ENCODE data around the gene REC8. TPM values are rescaled to one million over a fixed set of nuclear protein-coding genes. Genes with fewer than 3 reads are reported as not detected.
"Not testable (repeated sequence)": the region's sequence is repeated elsewhere in the genome, so short reads cannot be mapped to it uniquely, and the experiment has no call there.

Gene REC8
- total RNA-seq, 1 donor from 2014 or later, result 1.6 TPM

DNA sequence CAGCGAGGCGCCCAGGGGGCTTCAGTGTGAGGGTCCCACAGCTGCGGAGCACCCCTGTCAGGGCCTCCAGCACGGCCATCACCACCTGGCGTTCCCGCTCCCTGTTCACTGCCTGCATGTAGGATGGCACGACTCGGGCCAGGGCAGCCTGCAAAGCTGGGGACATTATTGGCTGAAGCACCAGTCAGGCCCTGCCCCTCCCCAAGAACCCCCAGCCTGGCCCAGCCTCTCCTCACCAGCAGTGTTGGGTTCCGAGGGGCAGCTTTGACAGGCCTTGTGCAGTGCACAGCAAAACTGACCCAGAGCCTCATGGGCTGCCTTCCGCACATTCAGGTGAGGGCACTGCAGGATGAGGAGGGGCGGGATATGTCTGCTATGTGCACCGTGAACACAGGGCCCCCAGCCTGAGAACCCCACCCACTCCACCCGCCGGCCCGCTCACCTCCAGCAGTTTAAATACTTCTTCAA lies 11.2 kb downstream of the REC8 start:
- no peak for DNase-seq (ENCODE audit: low read depth)

DNA sequence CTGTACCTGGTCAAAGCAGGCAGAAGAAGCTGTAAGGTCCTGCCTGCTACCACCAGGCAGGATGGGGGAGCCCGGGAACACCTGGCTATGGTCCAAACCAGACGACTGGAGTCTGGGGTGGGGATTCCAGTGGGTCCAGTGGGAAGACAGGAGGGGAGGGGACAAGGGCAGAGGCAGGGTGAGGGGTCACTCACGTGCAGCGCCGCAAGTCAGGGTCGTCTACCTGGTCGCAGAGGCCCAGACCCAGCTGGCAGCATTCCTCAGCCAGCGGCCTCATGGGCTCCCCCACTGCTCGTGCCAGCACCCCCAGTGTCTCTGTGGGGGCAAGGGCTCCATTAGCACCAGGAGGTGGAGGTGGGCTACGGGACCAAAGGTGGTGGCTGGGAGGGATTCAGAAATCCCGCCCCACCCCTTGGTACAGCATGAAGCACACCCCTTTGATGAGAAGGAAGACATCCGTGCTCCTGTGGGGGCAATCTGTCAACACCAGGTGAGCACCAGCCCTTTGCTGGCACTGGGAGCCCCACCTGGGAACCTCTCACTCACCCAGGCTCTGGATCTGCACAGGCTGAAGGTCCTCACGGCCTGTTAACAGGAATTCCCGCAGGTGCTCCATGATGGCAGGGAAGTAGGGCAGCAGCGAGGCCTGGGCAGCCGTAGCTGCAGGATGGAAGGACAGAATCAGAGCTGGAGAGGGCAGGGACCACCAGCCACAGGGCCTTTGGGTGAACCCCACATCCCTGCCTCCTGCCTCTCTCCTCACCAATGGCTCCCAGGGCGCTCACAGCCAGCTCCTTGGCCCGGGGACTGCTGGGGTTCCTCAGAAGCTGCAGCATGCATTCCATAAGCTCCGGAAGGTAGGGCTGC lies 12.5 kb downstream of the REC8 start:
- no peak for DNase-seq (ENCODE audit: low read depth)

DNA sequence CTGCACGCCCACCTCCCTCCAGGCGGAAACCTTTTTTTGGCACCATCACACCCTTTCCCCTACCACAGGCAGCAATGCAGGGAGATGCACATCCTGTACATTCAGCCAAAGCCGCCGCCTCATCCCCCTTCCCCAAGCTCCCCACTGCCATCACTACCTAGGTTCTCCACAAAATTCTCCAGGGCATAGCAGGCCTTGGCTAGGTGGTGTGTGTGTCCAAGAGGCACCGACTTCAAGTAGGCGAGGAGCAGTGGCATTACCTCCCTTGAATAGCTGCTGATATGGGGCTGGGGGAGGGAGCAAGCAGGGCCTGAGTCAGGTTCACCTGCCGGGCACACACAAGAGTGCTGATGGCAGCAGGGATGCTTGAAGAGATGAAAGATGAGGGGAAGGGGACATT lies 13.1 kb downstream of the REC8 start:
- DNase-seq (ENCODE audit: low read depth), result no peak

DNA sequence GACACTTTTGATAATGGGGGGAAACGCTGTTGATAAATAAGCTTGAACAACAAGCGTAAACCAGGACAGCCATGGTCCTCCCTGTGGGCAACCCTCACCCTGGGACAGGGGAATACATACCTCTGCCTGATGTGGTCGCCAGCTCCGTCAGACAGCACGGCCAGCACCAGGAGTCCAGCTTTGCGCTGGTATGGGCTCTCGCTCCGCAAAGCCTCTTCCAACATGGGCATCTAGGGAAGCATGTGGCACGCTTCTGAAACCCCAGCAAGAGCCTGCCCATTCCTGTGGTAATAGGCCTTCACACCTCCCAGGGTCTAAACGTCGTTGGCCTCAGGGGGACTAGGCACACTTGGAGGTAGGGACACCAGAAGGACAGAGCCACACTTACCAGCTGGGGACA lies 13.9 kb downstream of the REC8 start:
- DNase-seq (ENCODE audit: low read depth), result no peak

DNA sequence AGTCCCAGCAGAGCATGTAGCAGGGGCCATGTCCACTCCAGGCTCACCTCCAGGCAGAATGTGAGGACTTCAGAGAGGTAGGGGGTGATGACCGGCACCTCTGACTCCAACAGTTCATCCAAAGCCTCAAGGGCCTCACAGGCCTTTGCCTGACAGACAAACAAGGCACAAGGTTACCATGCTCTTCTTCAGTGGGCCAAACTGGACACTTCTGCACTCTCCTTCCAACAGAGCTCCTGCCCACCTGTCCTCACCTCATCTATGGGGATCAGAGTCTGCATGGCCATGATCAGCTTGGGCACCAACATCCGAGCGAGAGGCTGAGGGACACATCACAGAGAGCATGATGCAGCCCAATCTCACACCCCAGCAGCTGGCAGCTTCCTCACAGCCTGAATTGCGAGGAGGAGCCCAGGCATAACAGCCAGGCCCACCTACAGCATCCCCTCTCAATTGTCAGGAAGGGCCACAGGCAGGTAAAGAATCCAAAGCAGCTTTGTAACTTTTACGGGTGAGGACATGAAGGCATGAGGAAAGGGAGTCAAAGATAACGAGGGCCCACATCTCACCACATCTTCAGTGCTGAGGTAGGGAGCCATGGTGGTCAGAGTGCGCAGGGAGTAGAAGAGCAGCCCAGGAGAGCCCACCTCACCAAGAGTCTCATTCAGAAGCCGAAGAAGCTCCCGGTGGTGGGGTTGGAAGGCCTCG lies 15.1 kb downstream of the REC8 start:
- DNase-seq (ENCODE audit: low read depth), result no peak

DNA sequence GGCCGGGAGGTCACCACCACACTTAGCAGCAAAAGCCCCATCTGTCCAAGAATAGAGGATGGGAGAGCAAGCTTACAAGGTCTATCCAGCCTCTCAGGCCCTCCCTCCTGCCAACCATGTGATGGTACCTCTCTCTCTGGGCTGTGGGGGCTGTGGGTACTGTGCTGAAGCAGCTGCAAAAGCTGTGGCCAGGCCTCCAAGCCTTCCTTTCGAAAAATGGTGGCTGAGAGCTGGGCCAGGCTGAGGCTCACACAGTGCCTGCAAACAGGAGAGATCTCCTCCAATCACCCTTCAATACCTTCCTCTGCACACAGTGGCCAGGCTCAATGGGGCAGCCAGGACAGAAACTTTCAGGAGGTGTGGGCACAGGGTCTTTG lies 15.6 kb downstream of the REC8 start:
- DNase-seq (ENCODE audit: low read depth), result peak; percentile 75

DNA sequence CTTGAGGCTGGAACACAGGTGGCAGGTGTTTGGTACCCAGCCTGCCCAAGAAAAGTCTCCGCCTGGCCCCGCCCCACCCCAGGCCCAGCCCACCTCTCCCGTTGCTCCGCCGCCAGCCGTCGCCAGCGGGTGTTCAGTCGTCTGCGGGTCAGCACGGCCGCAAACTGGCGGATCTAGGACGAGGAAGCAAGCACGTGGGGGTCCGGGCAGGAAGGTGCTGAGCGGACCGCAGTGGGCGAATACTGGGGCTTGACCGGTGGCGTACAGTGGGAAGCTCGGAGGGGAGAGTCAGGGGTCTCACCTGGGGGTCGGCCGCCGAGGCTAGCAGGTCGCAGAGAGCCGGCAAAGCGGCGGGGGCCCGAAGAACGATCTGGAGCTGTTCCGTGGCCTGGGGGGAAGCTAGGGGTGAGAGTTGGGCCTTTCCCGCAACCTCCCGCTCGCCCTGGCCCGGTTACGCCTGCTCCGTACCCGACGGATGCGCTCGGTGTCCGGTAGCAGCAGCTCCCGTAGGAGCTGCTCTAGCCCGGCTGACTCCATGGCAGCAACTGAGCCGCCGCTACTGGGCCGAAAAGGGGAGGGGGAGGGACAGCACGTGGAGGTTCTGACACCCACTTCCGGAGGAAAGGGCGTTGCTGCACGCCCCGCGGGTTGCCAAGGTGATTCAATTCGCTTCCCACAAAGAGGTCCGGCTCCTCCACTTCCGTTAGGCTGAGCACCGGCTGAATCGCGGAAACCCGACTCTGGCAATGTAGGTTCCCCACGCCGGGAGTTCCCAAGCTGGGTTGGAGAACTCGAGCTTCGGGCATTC lies 16.6 kb downstream of the REC8 start, which contains the start of gene IPO4:
TSS of gene IPO4 (minus strand) at position 566 of the 808 bp plus-strand sequence. CDS start at position 537, 29 bp downstream.
- peak; percentile 98 for DNase-seq (ENCODE audit: low read depth)

DNA sequence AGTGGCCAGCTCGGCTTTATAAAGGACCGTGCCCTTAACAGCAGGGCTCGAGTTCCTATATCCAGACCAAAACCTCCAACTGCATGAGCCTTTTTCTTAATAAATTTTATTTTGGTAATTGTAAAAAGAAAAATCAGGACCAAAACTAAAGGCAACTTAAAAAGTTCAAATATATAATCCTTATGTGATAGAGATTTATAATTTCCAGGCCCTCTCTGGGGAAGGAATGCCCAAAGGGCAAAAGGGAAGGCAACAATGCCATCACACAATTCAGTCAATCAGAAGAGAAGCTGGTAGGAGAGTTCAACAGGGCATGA lies 17.1 kb downstream of the REC8 start:
- no peak for DNase-seq (ENCODE audit: low read depth)

DNA sequence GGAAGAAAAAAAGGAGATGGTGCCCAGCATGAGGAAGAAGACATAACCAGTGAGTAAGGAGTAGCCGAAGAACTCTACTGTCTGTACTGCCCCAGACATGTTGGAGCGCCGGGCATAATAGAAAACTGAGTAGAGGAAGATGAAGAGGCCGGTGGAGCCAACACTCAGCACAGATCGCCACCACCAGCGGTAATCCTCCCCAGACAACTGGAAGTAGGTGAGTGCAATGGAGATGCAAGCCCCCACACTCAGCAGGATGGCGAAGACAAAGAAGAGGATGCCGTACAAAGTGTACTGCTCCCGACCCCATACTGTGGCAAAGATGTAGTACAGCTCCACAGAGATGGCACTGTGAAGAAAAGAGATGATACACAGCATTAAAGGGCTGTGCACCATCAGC lies 17.6 kb downstream of the REC8 start:
- no peak for DNase-seq (ENCODE audit: low read depth)

DNA sequence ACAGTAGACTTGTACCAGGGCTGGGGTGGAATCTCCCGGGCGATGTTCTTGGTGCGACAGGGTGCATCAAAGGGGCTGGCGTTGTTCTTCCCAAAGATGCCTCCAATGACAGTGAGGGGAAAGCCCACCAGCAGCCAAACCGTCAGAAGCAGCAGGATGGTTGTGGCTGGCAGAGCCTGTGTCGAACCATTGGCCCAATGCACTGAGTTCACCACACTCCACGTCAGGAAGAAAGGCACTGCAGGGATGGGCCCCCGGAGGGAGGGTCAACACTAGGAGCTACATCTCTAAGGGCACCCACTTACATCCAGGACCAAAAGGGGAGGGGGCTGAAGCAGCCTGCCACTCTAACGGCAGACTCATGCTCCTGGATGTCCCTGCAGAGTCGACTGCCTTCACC lies 18.5 kb downstream of the REC8 start:
- no peak for DNase-seq (ENCODE audit: low read depth)

DNA sequence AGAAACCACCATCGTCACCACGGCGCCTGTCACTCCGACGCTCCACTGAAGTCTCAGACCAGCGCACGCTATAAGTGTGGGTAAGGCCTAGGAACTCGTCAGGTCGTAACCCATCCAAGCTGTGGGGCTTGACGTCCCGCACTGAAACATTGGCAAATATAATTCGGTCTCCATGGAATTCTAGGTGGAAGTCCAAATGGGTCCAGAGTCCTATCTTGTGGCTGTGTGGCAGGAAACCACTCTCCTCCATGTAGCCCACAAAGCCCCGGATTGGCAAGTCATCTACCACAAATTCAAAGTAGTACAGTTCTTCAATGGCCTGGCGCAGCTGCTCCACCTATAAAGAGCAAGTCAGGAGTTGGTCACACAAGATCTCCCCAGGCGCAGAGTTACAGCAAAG lies 21.1 kb downstream of the REC8 start:
- peak; percentile 32 for DNase-seq (ENCODE audit: low read depth)

DNA sequence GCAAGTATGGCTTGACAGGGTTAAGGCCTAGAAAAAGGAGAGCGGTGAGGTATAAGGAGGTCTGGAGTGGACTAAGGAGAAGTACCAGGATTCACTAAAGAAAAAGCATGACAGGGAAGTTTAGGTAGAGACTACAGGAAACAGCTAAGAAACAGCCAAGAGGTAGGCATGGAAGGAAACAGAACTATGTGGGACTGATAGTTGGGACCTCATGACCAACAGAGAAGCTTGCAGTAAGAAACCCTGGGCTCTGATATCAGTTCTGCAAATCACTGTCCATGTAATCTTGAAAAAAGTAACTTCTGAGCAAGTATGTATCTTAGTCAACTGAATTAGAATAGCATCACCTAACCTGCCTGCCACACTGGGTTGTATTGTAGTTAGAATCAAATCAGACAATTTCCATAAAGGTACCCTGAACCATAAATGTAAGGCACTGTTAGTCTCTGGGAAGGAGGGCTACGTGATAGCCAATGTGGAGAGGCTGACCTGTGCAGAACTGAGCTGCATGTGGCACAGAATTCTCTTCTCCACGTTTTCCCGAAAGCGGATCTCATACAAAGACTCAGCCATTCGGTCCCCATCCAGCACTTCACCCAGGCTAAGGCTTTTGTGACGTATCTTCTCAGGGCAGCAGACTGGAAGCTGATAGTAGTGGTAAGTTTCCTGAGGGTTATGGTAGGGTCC lies 22.4 kb downstream of the REC8 start:
- no peak for DNase-seq (ENCODE audit: low read depth)

DNA sequence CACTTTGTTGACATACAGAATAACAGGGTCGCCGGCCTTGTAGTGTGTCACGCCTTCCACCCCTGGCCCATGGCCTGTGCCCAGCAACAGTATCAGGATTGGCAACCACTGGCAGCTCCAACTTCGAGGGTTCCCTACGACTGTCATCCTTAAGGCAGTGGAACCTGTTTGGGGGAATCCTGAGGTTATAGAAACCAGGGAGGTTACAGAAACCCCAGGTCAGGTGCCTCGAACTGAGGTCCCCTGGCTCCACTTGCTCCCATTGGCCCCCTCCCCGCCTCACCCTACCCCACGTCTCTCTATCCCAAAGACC lies 22.9 kb downstream of the REC8 start:
- DNase-seq (ENCODE audit: low read depth), result no peak

DNA sequence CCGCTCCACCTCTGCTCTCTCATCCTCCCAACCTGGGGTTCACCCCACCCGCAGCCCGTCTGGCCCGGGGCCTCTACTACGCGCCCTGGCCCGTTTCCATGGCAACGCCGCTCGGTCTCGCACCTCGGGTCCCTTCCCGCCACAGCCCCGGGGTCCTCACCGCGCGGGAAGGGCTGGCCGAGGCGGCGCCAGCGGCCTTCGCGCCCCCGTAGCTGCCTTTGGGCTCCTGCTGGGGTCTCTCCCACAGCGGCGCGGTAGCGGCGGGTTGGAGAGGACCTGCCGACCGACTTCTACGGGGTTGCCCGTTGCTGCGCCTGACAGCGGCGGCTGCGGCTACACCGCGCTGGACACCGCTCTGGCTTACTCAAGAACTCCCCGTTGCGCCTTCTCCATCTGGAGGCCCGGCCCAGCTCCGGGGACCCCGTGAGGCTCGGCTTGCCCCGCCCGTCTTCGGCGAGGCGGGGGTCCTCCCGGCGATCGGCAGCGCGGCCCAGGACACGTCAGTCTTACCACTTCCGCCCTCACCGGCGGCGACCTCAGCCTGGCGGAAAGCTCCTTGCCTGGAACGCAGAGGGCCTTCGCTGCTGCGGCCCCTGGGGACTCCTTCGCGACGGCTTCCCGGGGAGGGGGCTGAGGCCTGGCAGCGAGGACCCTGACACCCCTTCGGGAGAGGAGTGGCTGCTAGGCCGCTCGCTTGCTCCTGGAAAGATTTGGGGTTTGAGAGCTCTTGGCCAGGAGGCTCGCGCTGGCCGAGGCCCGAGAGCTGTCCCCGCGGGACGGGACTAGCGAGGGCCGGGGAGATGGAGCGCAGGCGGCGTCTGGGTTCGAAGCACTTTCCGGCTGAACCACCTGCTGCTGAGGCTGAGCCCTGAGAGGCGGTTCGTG lies 23.5 kb downstream of the REC8 start, which contains the start of gene TM9SF1:
TSS of gene TM9SF1 (minus strand) at position 256 of the 885 bp plus-strand sequence. CDS start 422 bp downstream, outside the sequence.
- peak; percentile 90 for DNase-seq (ENCODE audit: low read depth)

DNA sequence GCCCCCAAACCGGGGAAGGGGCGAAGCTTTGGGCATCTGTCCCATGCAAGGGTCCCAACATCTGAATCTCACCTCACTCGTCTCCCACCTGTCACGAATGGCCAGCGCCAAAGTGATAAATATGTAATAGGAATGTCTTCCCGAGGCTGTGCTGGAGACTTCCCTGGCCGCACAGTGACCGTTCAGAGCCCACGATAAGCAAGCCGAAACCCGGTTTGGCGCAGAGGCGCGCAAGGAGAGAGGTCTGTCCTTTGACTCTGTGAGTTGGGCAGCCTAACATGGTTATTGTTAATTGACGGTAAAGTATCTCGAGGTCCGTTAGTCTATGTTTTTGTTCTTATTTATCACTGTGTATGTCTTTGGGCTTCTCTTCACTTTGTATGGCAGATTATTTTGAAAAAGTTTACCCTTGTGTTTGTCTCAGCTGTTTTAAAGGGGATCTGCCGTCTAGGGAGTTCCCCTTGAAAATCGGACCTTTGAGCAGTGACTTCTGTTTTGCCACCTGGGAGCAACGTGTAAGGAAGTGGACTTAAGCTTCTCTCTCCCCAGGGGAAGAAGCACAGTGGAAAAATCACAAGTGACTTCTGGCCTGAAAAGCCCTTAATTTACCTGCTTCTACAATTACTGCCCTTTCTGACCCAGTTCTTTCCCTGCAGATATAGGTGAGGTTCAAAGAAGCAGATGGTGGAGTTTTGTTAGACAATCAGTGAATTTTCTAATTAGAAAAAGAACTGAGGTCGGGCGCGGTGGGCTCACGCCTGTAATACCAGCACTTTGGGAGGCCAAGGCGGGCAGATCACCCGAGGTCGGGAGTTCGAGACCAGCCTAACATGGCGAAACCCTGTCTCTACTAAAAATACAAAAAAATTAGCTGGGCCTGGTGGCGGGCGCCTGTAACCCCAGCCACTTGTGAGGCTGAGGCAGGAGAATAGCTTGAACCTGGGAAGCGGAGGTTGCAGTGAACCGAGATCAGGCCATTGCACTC lies 24.5 kb downstream of the REC8 start:
- DNase-seq (ENCODE audit: low read depth), result peak; percentile 40

DNA sequence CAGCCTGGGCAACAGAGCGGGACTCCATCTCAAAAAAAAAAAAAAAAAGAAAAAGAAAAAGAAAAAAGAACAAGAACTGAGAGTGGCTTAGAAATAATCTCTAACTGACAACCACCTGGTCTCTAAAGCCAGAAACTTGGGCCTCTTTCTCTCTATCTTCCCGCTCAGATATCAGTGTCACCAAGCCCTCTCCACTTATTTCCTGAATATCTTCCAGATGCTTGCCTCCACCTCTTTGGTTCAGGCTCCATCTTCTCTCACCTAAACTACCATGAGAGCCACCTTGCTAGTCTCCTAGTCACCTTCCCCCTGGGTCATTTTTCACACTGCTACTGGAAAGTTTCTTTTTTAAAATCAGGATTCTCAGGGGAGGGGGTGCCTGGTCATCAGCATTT lies 25.2 kb downstream of the REC8 start:
- DNase-seq (ENCODE audit: low read depth), result no peak

DNA sequence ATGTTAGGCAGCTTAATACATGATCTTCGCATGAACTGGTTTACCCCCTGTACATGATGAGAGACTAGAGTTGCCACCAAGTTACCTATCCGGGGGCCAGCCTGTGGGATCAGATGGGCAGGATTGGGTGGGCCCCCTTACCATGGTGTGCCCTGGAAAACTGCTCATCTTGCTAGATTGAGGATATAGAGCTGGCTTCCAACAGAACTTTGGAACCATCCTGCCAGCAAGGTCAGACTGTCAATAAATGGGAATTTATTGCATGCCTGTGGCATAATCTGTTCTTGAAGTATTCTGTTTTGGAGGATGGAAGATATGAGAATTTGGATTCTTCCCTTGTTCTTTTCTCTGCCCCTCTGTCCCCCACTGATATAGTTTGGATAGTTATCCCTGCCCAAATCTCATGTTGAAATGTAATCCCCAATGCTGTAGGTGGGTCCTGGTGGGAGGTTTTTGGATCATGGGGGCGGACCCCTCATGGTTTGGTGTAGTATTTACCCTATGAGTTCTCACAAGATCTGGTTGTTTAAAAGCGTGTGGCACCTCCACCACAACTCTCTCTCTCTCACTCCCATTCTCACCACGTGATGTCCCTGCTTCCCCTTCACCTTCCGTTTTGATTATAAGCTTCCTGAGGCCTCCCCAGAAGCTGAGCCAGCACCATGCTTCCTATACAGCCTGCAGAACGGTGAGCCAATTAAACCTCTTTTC lies 27.1 kb downstream of the REC8 start:
- DNase-seq (ENCODE audit: low read depth), result no peak

DNA sequence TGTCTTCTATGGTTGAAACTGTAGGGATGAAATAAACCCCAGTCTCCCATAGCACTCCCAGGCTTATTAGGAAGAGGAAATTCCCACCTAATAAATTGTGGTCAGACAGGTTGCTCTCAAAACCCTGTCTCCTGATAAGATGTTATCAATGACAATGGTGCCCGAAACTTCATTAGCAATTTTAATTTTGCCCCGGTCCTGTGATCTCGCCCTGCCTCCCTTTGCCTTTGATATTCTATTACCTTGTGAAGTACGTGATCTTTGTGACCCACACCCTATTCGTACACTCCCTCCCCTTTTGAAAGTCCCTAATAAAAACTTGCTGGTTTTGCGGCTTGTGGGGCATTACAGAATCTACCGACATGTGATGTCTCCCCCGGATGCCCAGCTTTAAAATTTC lies 30.7 kb downstream of the REC8 start:
- DNase-seq (ENCODE audit: low read depth), result not testable (repeated sequence)

All from myocyte (in vitro differentiated cells).